ENCODE data around the gene TAS2R10.

GRCh38 chr12:10873378-10873777 lies 47.2 kb upstream of the TAS2R10 start:
- TF ChIP-seq CTCF (IDR thresholded peaks at IDR 0.05; ENCODE audit: insufficient read depth, low read depth, low read length) (no peak), EZH2 (IDR thresholded peaks at IDR 0.05; ENCODE audit: insufficient read depth, low read length) (no peak)

Measured in astrocyte (in vitro differentiated cells and primary cell).